K562 (cell line): Measurements from ENCODE around the gene GPR142. TPM values are rescaled to one million over a fixed set of nuclear protein-coding genes. Genes with fewer than 3 reads are reported as not detected.

Source experiments
- ATAC-seq: fragments of 200-7000 bp; cut with Tn5 transposase; 3 replicates; pipeline ENCODE4 v1.9.1; 2020; ENCODE audit warnings: moderate library complexity
- BruUV-seq: library from RNA; stranded (reverse); fragments of 400-500 nt; replicated peaks from 2 replicates; lab custom pipeline; 2021; lab: Mats Ljungman, UMichigan
- CTCF ChIA-PET: fragments of 300-600 bp; formaldehyde crosslinking; extraction: SDS; loops from one replicate; lab custom pipeline; 2021; ENCODE audit warnings: low intra/inter-chr PET ratio; lab: Yijun Ruan, JAX
- POLR2A ChIA-PET: fragments of 300-600, 350-650 bp; sonication (Branson Sonifier 250); formaldehyde crosslinking; extraction: SDS; loops from one replicate; lab custom pipeline; 2021; ENCODE audit warnings: antibody characterized with exemption, inconsistent platforms; lab: Yijun Ruan, JAX
- DNase-seq, 4 experiments: peaks; one replicate each; pipeline versions ENCODE4 v3.0.0 to v3.0.0-alpha.2; 2011 to 2018; ENCODE audit warnings: low spot score in 3 of 4, mixed read lengths in 3 of 4; ENCODE audit errors: extremely low read depth in 1 of 4
- FAIRE-seq: peaks from 2 replicates; lab custom pipeline; 2011; peaks lifted over from hg19 to GRCh38; lab: Jason Lieb, UNC
- H2AFZ ChIP-seq: 2 replicates; pipeline ENCODE4 v1.6.0; 2011; ENCODE audit warnings: low read depth, low read length, control low read depth, inconsistent platforms
- H3K27ac ChIP-seq: fragments of 200-600 bp; 3 replicates; pipeline ENCODE4 v1.8.0; 2011; ENCODE audit warnings: low read depth, mild to moderate bottlenecking, control low read depth, inconsistent platforms, low read length, moderate library complexity, mixed read lengths; ENCODE audit errors: extremely low read depth
- H3K27me3 ChIP-seq, 2 experiments: fragments of 300-600 bp in 1 of 2; 2 replicates in 1 of 2; 3 replicates in 1 of 2; pipeline versions ENCODE4 v1.6.0 to v1.8.0; 2011; ENCODE audit warnings: inconsistent platforms in 2 of 2, low read length in 2 of 2, mild to moderate bottlenecking in 1 of 2, mixed read lengths in 1 of 2, moderate library complexity in 1 of 2; ENCODE audit not compliant: control insufficient read depth in 2 of 2, insufficient read depth in 2 of 2
- H3K36me3 ChIP-seq: fragments of 300-600 bp; 3 replicates; pipeline ENCODE4 v1.8.0; 2011; ENCODE audit warnings: mild to moderate bottlenecking, low read length, inconsistent platforms; ENCODE audit not compliant: control insufficient read depth, insufficient read depth
- H3K4me1 ChIP-seq, 2 experiments: fragments of 200-600 bp in 1 of 2; replicated peaks in 1 of 2; 2 replicates in 1 of 2; 3 replicates in 1 of 2; pipeline versions ENCODE4 v1.5.1 to v1.8.0; 2011; ENCODE audit warnings: inconsistent platforms in 2 of 2, low read length in 2 of 2, mild to moderate bottlenecking in 1 of 2, mixed read lengths in 1 of 2, moderate library complexity in 1 of 2; ENCODE audit not compliant: control insufficient read depth in 2 of 2, insufficient read depth in 2 of 2
- H3K4me2 ChIP-seq: 2 replicates; pipeline ENCODE4 v1.6.1; 2011; ENCODE audit warnings: low read length, control low read depth, inconsistent platforms, mixed read lengths; ENCODE audit not compliant: insufficient read depth
- H3K4me3 ChIP-seq: fragments of 200-600 bp; sonication (generic), shearing (Covaris generic); 2 replicates; pipeline ENCODE4 v1.5.1; 2016; ENCODE audit warnings: control low read depth, inconsistent platforms
- H3K79me2 ChIP-seq: fragments of 200-600 bp; 3 replicates; pipeline ENCODE4 v1.8.0; 2011; ENCODE audit warnings: low read length, inconsistent platforms; ENCODE audit not compliant: control insufficient read depth, insufficient read depth
- H3K9ac ChIP-seq, 2 experiments: 2 replicates each; pipeline versions ENCODE4 v1.6.0 to v1.6.1; 2011; ENCODE audit warnings: low read depth in 2 of 2, low read length in 2 of 2, control low read depth in 1 of 2, inconsistent platforms in 1 of 2, mild to moderate bottlenecking in 1 of 2, mixed read lengths in 1 of 2; ENCODE audit not compliant: insufficient read depth in 1 of 2
- H3K9me1 ChIP-seq: one replicate; pipeline ENCODE4 v1.6.0; 2011; ENCODE audit warnings: inconsistent platforms, mild to moderate bottlenecking, low read length, moderate library complexity; ENCODE audit not compliant: control insufficient read depth, insufficient read depth
- H3K9me3 ChIP-seq: replicated peaks from 2 replicates; pipeline ENCODE4 v1.5.1; 2011; ENCODE audit warnings: low read depth, low read length, inconsistent platforms; ENCODE audit not compliant: control insufficient read depth, insufficient read depth
- H4K20me1 ChIP-seq: replicated peaks from 2 replicates; pipeline ENCODE4 v1.6.1; 2011; ENCODE audit warnings: low read length, inconsistent platforms, mixed read lengths; ENCODE audit not compliant: control insufficient read depth, insufficient read depth
- CHD4 ChIP-seq: fragments of 200-600 bp; sonication (generic); IDR thresholded peaks from 3 replicates; pipeline ENCODE4 v1.6.1; 2012; ENCODE audit warnings: low read depth, mild to moderate bottlenecking, mixed read lengths, low read length, inconsistent platforms; ENCODE audit not compliant: insufficient read depth, insufficient replicate concordance, poor library complexity, severe bottlenecking
- CTCF ChIP-seq, 3 experiments: IDR thresholded peaks in 2 of 3; conservative IDR thresholded peaks in 1 of 3; 2 replicates each; pipeline ENCODE4 v1.5.1; 2011 to 2012; ENCODE audit warnings: low read length in 3 of 3, mild to moderate bottlenecking in 3 of 3, control low read depth in 2 of 3, improper control_type of control experiment in 1 of 3, inconsistent platforms in 1 of 3, low read depth in 1 of 3, mixed read lengths in 1 of 3, moderate library complexity in 1 of 3; ENCODE audit not compliant: insufficient read depth in 2 of 3
- FOXK1 ChIP-seq: sonication (generic); formaldehyde crosslinking; IDR thresholded peaks from 2 replicates; pipeline ENCODE4 v1.8.0; 2022; ENCODE audit warnings: missing genetic modification reagents, mild to moderate bottlenecking, borderline replicate concordance
- HDAC1 ChIP-seq, 2 experiments: fragments of 450-650 bp; IDR thresholded peaks; 2 replicates each; pipeline ENCODE4 v1.6.1; 2016 to 2017; ENCODE audit warnings: inconsistent platforms in 1 of 2, mild to moderate bottlenecking in 1 of 2, moderate library complexity in 1 of 2
- PBX2 ChIP-seq, 2 experiments: IDR thresholded peaks in 1 of 2; conservative IDR thresholded peaks in 1 of 2; 2 replicates each; pipeline ENCODE4 v1.6.1; 2016; ENCODE audit warnings: low read depth in 2 of 2, mild to moderate bottlenecking in 1 of 2, missing compliant biosample characterization in 1 of 2, missing genetic modification characterization in 1 of 2, moderate library complexity in 1 of 2
- SAFB2 ChIP-seq: fragments of 200-400 bp; formaldehyde crosslinking; IDR thresholded peaks from 2 replicates; pipeline ENCODE4 v1.6.1; 2018; ENCODE audit warnings: borderline replicate concordance, low read length, low read depth, moderate library complexity; ENCODE audit not compliant: severe bottlenecking
- SFPQ ChIP-seq: fragments of 200-400 bp; formaldehyde crosslinking; IDR thresholded peaks from 2 replicates; pipeline ENCODE4 v1.6.1; 2017; ENCODE audit warnings: mild to moderate bottlenecking, low read depth, low read length, moderate library complexity
- SIN3A ChIP-seq, 2 experiments: fragments of 150-350 bp in 1 of 2; IDR thresholded peaks; 2 replicates each; pipeline ENCODE4 v1.6.1; 2011 to 2016; ENCODE audit warnings: borderline replicate concordance in 2 of 2, low read depth in 2 of 2, low read length in 2 of 2, mild to moderate bottlenecking in 2 of 2, moderate library complexity in 2 of 2; ENCODE audit not compliant: control insufficient read depth in 1 of 2
- TCF15 ChIP-seq: fragments of 250-450 bp; sonication (Bioruptor Pico); IDR thresholded peaks from 2 replicates; pipeline ENCODE4 v1.8.0; 2022; ENCODE audit warnings: moderate library complexity, mild to moderate bottlenecking, inconsistent platforms
- TCF7 ChIP-seq: sonication (generic); IDR thresholded peaks from 2 replicates; pipeline ENCODE4 v1.6.1; 2016; ENCODE audit warnings: antibody characterized with exemption, borderline replicate concordance
- THRAP3 ChIP-seq: fragments of 450-650 bp; IDR thresholded peaks from 2 replicates; pipeline ENCODE4 v1.6.1; 2016; ENCODE audit warnings: mild to moderate bottlenecking, inconsistent platforms, borderline replicate concordance
- ZSCAN29 ChIP-seq: fragments of 450-650 bp; IDR thresholded peaks from 2 replicates; pipeline ENCODE4 v1.6.1; 2017
- WGBS: fragments of 100-300 bp; shearing (Covaris generic); methylation state at CpG from one replicate; pipeline ENCODE4 v1.1.6; 2016; ENCODE audit warnings: low coverage, mixed read lengths; ENCODE audit not compliant: insufficient coverage; ENCODE audit errors: missing lambda C conversion rate; 5-methylcytosine and 5-hydroxymethylcytosine counted together
- in situ Hi-C: fragments of 300-500 bp; cut with MboI; formaldehyde crosslinking; loops from 4 replicates; pipeline ENCODE4 v1.15.0; 2018; ENCODE audit warnings: inconsistent platforms, mixed read lengths
- intact Hi-C: fragments of 100-400 bp; cut with micrococcal nuclease; formaldehyde crosslinking; loops from 2 replicates; pipeline ENCODE4 v1.14.2; 2022
- polyA plus RNA-seq, 8 experiments: library from polyadenylated mRNA; depleted of rRNA in 4 of 8; stranded (reverse) in 5 of 8; unstranded in 3 of 8; fragments of >200 nt; fragmentation: Nextera tagmentation in 2 of 8; fragmentation: Illumina TruSeq in 1 of 8; extraction: Ambion mirVana in 2 of 8; extraction: Trizol in 1 of 8; gene quantifications; 2 replicates each; pipeline versions ENCODE4 v1.2.1 to v1.2.3, GENCODE V29; 2011 to 2014; ENCODE audit warnings: inconsistent platforms in 1 of 8, missing spikeins in 1 of 8
- total RNA-seq, 7 experiments: library from RNA; depleted of rRNA in 6 of 7; stranded (reverse); fragments of >200 nt in 6 of 7; fragmentation: Illumina TruSeq in 2 of 7; extraction: Trizol in 2 of 7; gene quantifications; 2 replicates each; pipeline versions ENCODE4 v1.2.1 to v1.2.3, GENCODE V29; 2011 to 2021; ENCODE audit warnings: low replicate concordance in 1 of 7

GPR142 gene
- total and polyA plus RNA-seq, 9 of the 15 experiments (the other 6 are each of a cell fraction or from before 2014, with no cell fraction given): not detected

- Histone ChIP-seq H4K20me1 (peaks cover 8% of the 10 kb centered on the region), H3K9me1 (no peaks in the 10 kb centered on the region), H3K9ac (no peak overlapping the region), H3K79me2 (no peaks in the 10 kb centered on the region), H3K27ac (no peak overlapping the region), H3K36me3 (no peaks in the 10 kb centered on the region), H3K4me1 (peaks cover 12 to 21% of the 10 kb centered on the region in 2 experiments), H3K9me3 (no peaks in the 10 kb centered on the region), H3K27me3 (peaks cover 2 to 38% of the 10 kb centered on the region in 2 experiments; a peak in 3 of 5 replicates), H3K4me2 (no peak overlapping the region), H3K4me3 (no peak overlapping the region), H2AFZ (no peak overlapping the region)
- no peak for ATAC-seq
- POLR2A ChIA-PET: interaction anchor here (0.6 to 0.9 kb wide), 3 partner anchors 123 to 203 kb away, joined by 3 to 4 read pairs (median 3); partner anchors contain the start of gene TTYH2
- intact Hi-C loops (no loop called here), in situ Hi-C loops (no loop called here)
- FAIRE-seq: no peak
- BruUV-seq: no TSS peak
- no peak for TF ChIP-seq SIN3A (IDR thresholded peaks at IDR 0.05; ENCODE audit: borderline replicate concordance in 2 of 2, control insufficient read depth in 1 of 2, low read depth in 2 of 2, low read length in 2 of 2)
- TF ChIP-seq PBX2 (CRISPR knock-in tag; IDR thresholded peaks at IDR 0.05; ENCODE audit: low read depth): no peak
- no peak for TF ChIP-seq PBX2 (tag; conservative IDR thresholded peaks at IDR 0.05; ENCODE audit: low read depth)
- TF ChIP-seq ZSCAN29: no peak
- no peak for TF ChIP-seq SFPQ
- no peak for TF ChIP-seq TCF15
- TF ChIP-seq SAFB2: no peak
- no peak for TF ChIP-seq TCF7
- no peak for TF ChIP-seq HDAC1 (IDR thresholded peaks at IDR 0.05)
- TF ChIP-seq THRAP3: no peak
- no peak for TF ChIP-seq CTCF (IDR thresholded peaks at IDR 0.05 in 2 of 3, conservative IDR thresholded peaks at IDR 0.05 in 1 of 3; ENCODE audit: insufficient read depth in 2 of 3, low read depth in 1 of 3, low read length in 3 of 3)
- TF ChIP-seq FOXK1 (CRISPR knock-in tag): no peak
- TF ChIP-seq CHD4: no peak
- CTCF ChIA-PET: no interaction called here
- no peak for DNase-seq
- 6% methylated on average over 7 of the region's 7 CpGs for WGBS
Measured at GRCh38 chr17:74336307-74336706, 31.0 kb upstream of the GPR142 start.
